ENCODE data around the gene MFGE8.

GRCh38 chr15:88887068-88887580 is 26.1 kb downstream of the MFGE8 start:
- TF ChIP-seq, protein P1, sequence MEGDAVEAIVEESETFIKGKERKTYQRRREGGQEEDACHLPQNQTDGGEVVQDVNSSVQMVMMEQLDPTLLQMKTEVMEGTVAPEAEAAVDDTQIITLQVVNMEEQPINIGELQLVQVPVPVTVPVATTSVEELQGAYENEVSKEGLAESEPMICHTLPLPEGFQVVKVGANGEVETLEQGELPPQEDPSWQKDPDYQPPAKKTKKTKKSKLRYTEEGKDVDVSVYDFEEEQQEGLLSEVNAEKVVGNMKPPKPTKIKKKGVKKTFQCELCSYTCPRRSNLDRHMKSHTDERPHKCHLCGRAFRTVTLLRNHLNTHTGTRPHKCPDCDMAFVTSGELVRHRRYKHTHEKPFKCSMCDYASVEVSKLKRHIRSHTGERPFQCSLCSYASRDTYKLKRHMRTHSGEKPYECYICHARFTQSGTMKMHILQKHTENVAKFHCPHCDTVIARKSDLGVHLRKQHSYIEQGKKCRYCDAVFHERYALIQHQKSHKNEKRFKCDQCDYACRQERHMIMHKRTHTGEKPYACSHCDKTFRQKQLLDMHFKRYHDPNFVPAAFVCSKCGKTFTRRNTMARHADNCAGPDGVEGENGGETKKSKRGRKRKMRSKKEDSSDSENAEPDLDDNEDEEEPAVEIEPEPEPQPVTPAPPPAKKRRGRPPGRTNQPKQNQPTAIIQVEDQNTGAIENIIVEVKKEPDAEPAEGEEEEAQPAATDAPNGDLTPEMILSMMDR (conservative IDR thresholded peaks at IDR 0.05; ENCODE audit: low read depth, low read length) = no peak
- no peak for TF ChIP-seq EZH2 (IDR thresholded peaks at IDR 0.05; ENCODE audit: borderline replicate concordance, low read depth, low read length, poor library complexity, severe bottlenecking)

Measured in A673 (cell line).